PFSK-1 (cell line): ENCODE measurements around the gene HYI.

ENCODE experiments used
- POLR2AphosphoS5 ChIP-seq: IDR thresholded peaks from 2 replicates; pipeline ENCODE4 v1.6.1; 2012; ENCODE audit warnings: low read depth, mild to moderate bottlenecking, control low read depth, low read length, moderate library complexity
- TF ChIP-seq, protein P1 (sequence below), 2 experiments: IDR thresholded peaks; 2 replicates each; pipeline versions ENCODE4 v1.6.1 to v1.8.0; 2011 to 2012; ENCODE audit warnings: low read depth in 2 of 2, low read length in 2 of 2, control low read depth in 1 of 2, inconsistent platforms in 1 of 2, mild to moderate bottlenecking in 1 of 2, moderate library complexity in 1 of 2; ENCODE audit not compliant: insufficient read depth in 1 of 2

GRCh38 chr1:43451701-43452532 lies 1.8 kb downstream of the HYI start:
- no peak for TF ChIP-seq POLR2AphosphoS5
- TF ChIP-seq, protein P1, sequence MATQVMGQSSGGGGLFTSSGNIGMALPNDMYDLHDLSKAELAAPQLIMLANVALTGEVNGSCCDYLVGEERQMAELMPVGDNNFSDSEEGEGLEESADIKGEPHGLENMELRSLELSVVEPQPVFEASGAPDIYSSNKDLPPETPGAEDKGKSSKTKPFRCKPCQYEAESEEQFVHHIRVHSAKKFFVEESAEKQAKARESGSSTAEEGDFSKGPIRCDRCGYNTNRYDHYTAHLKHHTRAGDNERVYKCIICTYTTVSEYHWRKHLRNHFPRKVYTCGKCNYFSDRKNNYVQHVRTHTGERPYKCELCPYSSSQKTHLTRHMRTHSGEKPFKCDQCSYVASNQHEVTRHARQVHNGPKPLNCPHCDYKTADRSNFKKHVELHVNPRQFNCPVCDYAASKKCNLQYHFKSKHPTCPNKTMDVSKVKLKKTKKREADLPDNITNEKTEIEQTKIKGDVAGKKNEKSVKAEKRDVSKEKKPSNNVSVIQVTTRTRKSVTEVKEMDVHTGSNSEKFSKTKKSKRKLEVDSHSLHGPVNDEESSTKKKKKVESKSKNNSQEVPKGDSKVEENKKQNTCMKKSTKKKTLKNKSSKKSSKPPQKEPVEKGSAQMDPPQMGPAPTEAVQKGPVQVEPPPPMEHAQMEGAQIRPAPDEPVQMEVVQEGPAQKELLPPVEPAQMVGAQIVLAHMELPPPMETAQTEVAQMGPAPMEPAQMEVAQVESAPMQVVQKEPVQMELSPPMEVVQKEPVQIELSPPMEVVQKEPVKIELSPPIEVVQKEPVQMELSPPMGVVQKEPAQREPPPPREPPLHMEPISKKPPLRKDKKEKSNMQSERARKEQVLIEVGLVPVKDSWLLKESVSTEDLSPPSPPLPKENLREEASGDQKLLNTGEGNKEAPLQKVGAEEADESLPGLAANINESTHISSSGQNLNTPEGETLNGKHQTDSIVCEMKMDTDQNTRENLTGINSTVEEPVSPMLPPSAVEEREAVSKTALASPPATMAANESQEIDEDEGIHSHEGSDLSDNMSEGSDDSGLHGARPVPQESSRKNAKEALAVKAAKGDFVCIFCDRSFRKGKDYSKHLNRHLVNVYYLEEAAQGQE (IDR thresholded peaks at IDR 0.05; ENCODE audit: insufficient read depth in 1 of 2, low read depth in 2 of 2, low read length in 2 of 2): no peak
